HG02852 (cell line): ENCODE results near the gene ATR.
A peak's percentile ranks its signal among the peaks of the same experiment; 100 is the strongest.

ENCODE experiments used
- ATAC-seq: cut with Tn5 transposase; IDR thresholded peaks from one replicate; pipeline ENCODE4 v1.9.1; 2021; ENCODE audit warnings: mild to moderate bottlenecking, moderate library complexity; ENCODE audit not compliant: unreplicated experiment

ATR gene

GRCh38 chr3:142534543-142534942 lies 44.0 kb downstream of the ATR start:
- no peak for ATAC-seq

DNA sequence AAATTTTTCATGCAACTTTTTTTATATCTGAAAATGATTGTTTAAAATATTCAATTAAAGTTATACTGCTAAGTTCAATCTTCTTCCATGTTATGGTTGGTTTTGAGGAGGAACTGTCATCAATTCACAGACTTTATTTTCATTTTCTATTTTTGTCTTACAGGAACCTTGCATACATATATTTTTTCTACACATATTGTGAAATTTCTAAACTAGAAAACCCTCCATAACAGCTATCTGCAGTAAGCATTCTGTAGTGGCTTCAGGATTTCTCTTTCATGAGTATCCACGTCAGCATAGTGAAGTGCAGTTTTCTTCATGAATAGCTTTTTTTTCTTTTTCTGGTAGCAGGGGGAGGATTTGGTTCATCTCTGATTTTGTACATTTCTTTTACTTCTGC lies 48.2 kb downstream of the ATR start:
- no peak for ATAC-seq

- ATAC-seq, result no peak
These were observed 54.5 kb downstream of the ATR start for GRCh38 chr3:142523921-142524566.

DNA sequence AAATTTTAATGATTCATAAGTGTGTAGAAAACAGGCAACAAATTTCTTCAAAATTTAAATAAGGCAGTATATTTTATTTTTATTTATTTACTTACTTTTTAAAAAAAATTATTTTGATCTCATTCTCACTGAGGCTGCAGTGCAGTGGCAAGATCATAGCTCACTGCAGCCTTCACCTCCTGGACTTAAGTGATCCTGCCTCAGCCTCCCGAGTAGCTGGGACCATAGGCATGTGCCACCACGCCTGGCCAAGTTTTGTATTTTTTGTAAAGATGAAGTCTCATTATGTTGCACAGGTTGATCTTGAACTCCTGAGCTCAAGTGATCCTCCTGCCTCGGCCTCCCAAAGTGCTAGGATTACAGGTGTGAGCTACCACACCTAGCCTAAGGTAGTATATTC lies 69.5 kb downstream of the ATR start:
- no peak for ATAC-seq

DNA sequence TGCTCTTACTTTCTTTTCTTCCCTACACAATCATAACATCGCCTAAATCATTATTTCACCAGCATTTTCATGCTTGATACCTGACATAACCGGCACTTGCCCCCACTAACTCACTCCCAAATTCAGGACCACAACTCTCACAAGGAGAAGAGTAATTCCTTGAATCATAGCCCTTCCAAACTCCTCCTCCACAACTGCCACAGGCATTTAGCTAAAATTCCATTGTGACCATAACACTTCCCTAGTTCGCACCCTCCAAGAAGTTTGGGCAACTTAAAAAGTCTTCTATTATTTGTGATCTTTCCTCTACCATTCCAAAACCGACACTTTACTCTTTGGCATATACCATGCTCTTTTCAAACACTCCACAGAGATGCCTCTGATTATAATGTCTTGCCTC lies 71.3 kb downstream of the ATR start:
- no peak for ATAC-seq

DNA sequence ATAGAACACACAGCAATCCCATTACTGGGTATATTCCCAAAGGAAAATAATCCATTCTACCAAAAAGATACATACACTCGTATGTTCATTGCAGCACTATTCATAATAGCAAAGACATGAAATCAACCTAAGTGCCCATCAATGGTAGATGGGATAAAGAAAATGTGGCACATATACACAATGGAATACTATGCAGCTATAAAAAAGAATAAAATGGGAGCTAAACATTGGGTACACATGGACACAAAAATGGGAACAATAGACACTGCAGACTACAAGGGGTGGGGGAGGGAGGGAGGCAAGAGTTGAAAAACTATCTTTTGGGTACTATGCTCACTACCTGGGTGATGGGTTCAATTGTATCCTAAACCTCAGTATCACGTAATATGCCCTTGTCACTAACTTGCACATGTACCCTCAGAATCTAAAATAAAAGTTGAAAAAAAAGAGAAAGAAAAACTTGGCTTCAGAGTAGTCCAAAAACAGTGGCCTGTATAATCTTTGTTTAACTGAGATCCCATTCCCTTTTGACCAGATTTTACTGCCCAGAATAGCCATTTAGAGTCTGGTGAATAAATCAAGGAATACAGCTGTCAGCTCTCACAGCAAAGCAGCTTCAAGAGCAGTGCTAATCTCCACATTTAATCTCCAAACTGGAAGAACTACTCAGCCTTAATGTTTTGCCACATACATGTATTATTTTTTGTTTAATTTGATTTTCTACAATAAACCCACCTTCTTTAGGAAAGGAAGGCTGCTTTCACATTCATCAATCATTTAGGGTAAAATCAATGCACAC lies 76.1 kb downstream of the ATR start:
- ATAC-seq, result no peak

DNA sequence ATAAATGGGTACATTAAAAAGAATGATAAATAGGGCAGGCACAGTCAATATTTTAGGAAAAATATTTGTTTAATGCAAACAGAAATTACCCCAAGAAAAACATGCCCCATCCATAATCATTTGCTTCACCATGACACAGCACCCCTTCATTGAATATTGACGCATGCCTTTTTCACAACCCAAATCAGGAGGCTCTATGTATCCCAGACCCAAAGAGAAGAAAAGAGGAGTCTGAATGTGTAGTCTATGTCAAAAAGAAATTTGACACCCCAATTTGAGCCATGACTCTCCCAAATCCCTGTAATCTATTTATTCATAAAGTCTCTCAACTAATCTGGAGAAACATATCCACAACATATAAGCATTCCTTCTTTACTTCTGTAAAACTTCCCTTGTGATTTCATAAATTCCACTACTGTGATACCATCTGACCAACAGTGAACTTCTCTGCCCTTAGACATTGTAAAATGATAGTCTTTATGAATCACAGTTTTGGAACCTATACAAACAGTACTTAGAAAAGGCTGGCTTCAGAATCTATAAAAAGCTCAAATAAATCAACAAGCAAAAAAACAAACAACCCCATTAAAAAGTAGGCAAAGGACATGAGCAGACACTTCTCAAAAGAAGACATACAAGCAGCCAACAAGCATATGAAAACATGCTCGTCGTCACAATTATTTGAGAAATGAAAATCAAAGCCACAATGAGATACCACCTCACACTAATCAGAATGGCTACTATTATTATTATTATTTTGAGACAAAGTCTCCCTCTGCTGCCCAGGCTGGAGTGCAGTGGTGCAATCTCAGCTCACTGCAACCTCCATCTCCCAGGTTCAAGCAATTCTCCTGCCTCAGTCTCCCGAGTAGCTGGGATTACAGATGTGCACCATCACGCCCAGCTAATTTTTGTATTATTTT lies 77.3 kb downstream of the ATR start:
- no peak for ATAC-seq

- no peak for ATAC-seq
These were observed 78.3 kb downstream of the ATR start for GRCh38 chr3:142500211-142500610.

DNA sequence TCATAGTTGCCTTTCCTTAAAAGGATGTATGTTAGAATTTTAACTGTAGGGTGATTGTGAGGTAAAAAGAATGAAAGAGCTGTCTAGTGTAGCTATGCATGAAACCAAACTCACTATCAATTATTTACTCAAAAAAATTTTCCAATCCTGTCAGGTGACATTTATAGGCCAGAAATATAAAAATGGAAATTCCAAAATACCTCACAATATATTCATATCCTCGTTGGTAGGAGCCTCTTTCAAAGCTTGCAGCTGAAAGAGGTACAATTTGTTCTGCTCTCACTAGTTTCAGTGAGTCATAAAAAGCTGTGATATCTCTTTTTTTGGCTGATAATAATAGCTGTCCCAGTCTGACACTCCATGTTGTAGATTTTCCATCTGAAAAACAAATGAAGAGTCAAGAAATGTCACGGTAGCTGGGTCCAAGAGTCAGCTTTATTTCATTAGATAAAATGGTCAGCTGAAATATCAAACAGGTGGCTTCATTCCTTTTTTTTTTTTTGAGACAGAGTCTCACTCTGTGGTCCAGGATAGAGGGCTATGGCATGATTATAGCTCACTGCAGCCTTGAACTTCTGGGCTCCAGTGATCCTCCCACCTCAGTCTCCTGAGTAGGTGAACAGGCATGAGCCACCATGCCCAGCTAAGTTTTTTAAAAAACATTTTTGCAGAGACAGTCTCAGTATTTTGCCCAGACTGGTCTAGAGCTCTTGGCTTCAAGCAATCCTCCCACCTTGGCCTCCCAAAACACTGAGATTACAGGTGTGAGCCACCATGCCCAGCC lies 79.9 kb downstream of the ATR start:
- ATAC-seq, result peak; percentile 79

- no peak for ATAC-seq
These were observed 80.8 kb downstream of the ATR start for GRCh38 chr3:142497729-142498128.

DNA sequence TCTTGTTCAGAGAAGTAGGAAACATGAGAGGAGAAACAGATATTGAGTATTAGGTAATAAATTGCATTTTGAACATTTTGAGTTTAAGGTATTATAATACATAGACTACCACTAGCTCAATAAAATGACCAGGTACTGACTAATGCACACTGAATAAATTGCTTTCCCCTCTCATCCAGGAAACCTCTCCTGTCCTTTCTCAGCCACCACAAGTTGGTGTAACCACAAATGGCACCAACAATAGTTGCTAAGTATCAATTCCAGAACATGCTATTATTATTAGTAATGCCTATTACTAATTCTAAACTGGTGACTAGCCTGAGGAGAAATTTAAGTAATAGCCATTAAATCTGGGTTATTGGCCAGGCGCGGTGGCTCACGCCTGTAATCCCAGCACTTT lies 83.4 kb downstream of the ATR start:
- ATAC-seq, result no peak

DNA sequence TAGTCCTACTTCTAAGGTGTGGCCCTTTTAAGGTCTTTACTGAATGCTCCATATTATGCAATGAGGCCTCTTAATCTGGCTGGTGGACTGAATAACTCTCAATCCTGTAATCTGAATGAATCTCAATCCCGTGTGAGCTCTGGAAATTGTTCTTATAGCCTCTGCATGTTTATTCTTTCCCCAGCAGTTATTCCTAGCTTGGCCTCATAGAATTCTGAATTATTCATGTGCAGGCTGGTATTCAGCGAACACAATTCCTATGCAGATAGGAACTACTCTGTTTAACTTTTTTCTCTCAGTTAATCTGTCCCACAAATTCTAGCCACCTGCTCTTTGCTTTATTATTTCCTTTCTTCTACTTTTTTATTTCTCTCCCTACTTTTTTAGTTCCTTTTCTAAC lies 86.3 kb downstream of the ATR start:
- ATAC-seq, result no peak

DNA sequence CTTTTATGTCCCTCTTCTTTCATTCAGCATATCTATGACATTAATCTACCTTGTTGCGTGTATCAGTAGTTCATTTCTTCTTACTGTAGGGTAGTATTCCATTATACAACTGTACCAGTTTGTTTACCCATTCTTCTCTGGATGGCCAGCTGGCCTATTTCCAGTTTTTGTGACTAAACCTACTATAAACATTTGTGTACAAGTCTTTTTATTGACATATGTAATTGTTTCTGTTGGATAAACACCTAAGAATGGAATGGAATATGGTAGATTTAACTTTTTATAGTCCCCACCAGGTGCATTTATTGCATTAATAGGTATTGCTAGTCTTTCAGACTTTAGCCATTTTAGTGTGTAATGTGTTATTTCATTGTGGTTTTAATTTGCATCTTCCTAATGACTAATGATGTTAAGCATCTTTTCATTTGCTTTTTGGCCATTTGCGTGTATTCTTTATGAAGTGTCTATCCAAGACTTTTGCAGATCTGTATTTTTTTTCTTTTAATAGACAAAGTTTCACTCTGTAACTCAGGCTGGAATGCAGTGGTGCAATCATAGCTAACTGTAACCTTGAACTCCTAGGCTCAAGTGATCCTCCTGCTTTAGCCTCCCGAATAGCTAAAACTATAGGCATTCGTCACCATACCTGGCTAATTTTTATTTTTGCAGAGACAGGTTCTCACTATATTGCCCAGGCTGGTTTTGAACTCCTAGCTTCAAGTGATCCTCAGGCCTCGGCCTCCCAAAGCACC lies 88.8 kb downstream of the ATR start:
- no peak for ATAC-seq

GRCh38 chr3:142484912-142485435 lies 93.6 kb downstream of the ATR start:
- ATAC-seq, result no peak

DNA sequence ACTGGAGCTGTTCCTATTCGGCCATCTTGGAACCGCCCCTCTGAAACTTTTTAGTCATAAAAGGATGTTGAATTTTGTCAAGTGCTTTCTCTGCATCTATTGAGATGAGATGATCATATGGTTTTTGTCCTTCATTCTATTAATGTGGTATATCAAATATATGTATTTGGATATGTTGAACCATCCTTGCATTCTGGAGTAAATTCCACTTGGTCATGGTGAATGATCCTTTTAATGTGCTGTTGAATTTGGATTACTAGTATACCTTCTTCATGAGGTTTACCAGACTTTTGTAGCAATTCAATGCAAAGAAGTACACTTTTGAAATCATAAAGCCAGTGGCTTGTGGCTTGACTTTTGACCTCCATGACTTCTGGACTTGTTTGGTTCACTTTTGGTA lies 97.3 kb downstream of the ATR start:
- ATAC-seq, result no peak

DNA sequence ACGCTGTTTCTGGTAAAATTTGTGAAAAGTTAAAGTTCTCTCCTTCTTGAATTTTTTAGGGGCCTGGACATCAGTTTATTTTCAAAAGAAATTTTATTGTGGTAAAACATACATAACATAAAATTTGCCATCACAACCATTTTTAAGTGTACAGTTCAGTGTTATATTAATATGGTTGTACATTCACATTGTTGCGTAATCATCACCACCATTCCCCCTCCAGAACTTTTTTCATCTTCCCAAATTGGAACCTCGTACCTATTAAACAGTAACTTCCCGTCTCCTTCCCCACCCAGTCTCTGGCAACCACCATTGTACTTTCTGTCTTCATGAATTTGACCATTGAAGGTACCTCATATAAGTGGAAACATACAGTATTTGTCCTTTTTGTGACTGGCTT lies 107.7 kb downstream of the ATR start:
- no peak for ATAC-seq

GRCh38 chr3:142468456-142468855 lies 110.1 kb downstream of the ATR start:
- ATAC-seq, result no peak

DNA sequence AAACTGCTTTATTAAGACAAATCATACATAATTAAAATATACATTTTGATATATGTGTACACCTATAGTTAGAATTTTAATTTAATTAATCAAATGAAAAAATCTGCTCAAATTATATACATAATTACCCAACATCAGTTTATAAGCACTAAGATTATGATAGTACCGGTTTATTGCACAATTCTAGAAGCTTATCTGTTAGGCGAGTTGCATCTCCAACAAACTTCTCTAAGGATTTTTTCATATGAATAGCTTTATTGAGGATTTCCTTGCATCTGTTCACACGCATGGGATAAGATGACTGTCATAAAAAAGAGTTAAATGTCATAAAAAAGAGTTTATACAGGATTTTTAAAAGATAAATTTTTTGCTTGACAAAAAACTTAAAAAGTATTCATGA lies 110.8 kb downstream of the ATR start:
- ATAC-seq, result no peak

- ATAC-seq, result no peak
These were observed 117.8 kb downstream of the ATR start for GRCh38 chr3:142460689-142461088.

- no peak for ATAC-seq
These were observed 118.6 kb downstream of the ATR start for GRCh38 chr3:142459929-142460328.
